HL-60 (cell line): ENCODE data around the gene CNTNAP2.

Experiments used
- DNase-seq, 2 experiments: peaks; one replicate each; pipeline ENCODE4 v3.0.0-alpha.2; 2010 to 2020; ENCODE audit warnings: low read depth in 1 of 2, low spot score in 1 of 2
- H3K27ac ChIP-seq: fragments of 250-450 bp; sonication (Bioruptor Pico); replicated peaks from 2 replicates; pipeline ENCODE4 v1.5.1; 2020; ENCODE audit warnings: mild to moderate bottlenecking, moderate library complexity
- H3K27me3 ChIP-seq: fragments of 250-450 bp; sonication (Bioruptor Pico); 2 replicates; pipeline ENCODE4 v1.5.1; 2021; ENCODE audit warnings: mild to moderate bottlenecking, moderate library complexity; ENCODE audit not compliant: insufficient read depth, poor library complexity, severe bottlenecking
- H3K4me3 ChIP-seq: replicated peaks from 2 replicates; pipeline ENCODE4 v1.5.1; 2011; ENCODE audit warnings: mild to moderate bottlenecking, control low read depth, low read length; ENCODE audit not compliant: insufficient read depth
- CTCF ChIP-seq: IDR thresholded peaks from one replicate; pipeline ENCODE4 v1.5.1; 2011; ENCODE audit warnings: low read length, control low read depth, inconsistent platforms; ENCODE audit not compliant: insufficient read depth
- GABPA ChIP-seq: IDR thresholded peaks from 2 replicates; pipeline ENCODE4 v1.6.1; 2012; ENCODE audit warnings: low read depth
- POLR2AphosphoS5 ChIP-seq: IDR thresholded peaks from 2 replicates; pipeline ENCODE4 v1.6.1; 2012; ENCODE audit warnings: low read depth
- SPI1 ChIP-seq: IDR thresholded peaks from 2 replicates; pipeline ENCODE4 v1.6.1; 2012; ENCODE audit warnings: low read depth, mild to moderate bottlenecking, borderline replicate concordance
- TF ChIP-seq, protein P1 (sequence below): IDR thresholded peaks from 2 replicates; pipeline ENCODE4 v1.6.1; 2012; ENCODE audit warnings: low read depth; ENCODE audit not compliant: insufficient replicate concordance

The CNTNAP2 gene

DNA sequence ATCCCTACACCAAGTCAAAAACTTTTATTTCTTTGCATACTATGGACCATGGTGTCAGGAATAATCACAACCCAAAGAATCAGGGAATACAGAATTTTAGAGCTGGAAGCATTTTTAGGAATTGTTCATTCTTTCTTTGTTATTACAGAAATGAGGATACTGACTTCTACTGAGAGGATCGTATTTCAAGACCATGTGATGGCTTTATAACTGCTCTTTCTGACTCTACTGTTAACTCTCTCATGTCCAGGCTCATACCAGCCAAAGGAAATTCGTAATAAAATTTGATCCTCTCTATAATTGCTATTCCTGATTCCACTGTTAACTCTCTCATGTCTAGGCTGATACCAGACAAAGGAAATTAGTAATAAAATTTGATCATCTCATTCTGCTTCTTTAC lies 1423.1 kb downstream of the CNTNAP2 start:
- TF ChIP-seq POLR2AphosphoS5 (no peak), CTCF (no peak), SPI1 (no peak)
- TF ChIP-seq, protein P1, sequence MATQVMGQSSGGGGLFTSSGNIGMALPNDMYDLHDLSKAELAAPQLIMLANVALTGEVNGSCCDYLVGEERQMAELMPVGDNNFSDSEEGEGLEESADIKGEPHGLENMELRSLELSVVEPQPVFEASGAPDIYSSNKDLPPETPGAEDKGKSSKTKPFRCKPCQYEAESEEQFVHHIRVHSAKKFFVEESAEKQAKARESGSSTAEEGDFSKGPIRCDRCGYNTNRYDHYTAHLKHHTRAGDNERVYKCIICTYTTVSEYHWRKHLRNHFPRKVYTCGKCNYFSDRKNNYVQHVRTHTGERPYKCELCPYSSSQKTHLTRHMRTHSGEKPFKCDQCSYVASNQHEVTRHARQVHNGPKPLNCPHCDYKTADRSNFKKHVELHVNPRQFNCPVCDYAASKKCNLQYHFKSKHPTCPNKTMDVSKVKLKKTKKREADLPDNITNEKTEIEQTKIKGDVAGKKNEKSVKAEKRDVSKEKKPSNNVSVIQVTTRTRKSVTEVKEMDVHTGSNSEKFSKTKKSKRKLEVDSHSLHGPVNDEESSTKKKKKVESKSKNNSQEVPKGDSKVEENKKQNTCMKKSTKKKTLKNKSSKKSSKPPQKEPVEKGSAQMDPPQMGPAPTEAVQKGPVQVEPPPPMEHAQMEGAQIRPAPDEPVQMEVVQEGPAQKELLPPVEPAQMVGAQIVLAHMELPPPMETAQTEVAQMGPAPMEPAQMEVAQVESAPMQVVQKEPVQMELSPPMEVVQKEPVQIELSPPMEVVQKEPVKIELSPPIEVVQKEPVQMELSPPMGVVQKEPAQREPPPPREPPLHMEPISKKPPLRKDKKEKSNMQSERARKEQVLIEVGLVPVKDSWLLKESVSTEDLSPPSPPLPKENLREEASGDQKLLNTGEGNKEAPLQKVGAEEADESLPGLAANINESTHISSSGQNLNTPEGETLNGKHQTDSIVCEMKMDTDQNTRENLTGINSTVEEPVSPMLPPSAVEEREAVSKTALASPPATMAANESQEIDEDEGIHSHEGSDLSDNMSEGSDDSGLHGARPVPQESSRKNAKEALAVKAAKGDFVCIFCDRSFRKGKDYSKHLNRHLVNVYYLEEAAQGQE = no peak
- Histone ChIP-seq H3K27me3 (no peaks in the 10 kb centered on the region), H3K4me3 (no peak overlapping the region), H3K27ac (no peak overlapping the region)
- DNase-seq = no peak

DNA sequence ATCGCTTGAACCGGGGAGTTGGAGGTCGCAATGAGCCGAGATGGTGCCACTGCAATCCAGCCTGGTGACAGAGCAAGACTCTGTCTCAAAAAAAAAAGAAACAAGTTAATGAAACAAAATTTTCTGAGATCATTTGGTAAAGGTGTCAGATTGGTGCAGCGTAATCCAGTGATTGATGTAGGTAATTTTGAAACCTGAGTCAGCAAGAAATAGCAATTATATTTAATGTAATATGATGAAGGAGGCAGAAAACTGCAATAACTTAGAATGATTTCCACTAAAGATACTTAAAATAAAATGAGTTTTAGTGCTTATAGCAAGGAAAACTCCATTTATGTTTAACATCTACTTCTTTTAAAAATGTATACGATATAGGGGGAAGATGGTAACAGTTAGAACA lies 1424.1 kb downstream of the CNTNAP2 start:
- no peak for TF ChIP-seq GABPA
- TF ChIP-seq, protein P1 = no peak
- no peak for TF ChIP-seq POLR2AphosphoS5
- TF ChIP-seq SPI1 = no peak
- no peak for TF ChIP-seq CTCF

DNA sequence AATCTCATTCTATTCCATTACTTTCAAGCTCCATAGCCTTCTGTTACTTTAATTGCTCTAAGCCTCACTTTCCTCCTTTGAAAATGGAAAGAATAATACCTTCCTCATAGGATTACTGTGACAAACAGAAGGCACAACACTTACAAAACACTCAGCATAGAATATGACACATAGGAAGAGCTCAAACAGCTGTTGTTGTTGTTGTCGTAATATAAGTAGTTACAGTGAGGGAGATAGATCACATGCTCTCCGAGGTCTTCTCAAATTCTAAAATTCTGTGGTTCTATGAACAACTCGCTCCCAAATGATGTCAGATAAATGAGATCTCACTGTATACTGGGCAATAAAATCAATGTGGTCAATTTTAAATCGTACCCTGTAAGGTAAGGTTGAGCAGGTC lies 1424.7 kb downstream of the CNTNAP2 start:
- Histone ChIP-seq H3K27ac (no peak overlapping the region), H3K4me3 (no peak overlapping the region), H3K27me3 (no peaks in the 10 kb centered on the region)
- no peak for DNase-seq
- TF ChIP-seq, protein P1 = no peak
- no peak for TF ChIP-seq POLR2AphosphoS5
- TF ChIP-seq GABPA = no peak
- no peak for TF ChIP-seq CTCF
- TF ChIP-seq SPI1 = no peak

More for the DNA sequence above, 1424.1 kb downstream of the CNTNAP2 start:
- Histone ChIP-seq H3K27me3 (no peaks in the 10 kb centered on the region), H3K4me3 (no peak overlapping the region), H3K27ac (no peak overlapping the region)
- no peak for DNase-seq
